ENCODE measurements around the gene YY1AP1. TPM values are rescaled to one million over a fixed set of nuclear protein-coding genes. Genes with fewer than 3 reads are reported as not detected.
A peak's percentile ranks its signal among the peaks of the same experiment; 100 is the strongest.
"Not testable (repeated sequence)": the region's sequence is repeated elsewhere in the genome, so short reads cannot be mapped to it uniquely, and the experiment has no call there.

Gene YY1AP1
- total RNA-seq, 4 donors from 2014 or later, result 84.0 to 198 (median 92.1) TPM

- WGBS, 2 donors (ENCODE audit: low coverage in 1 of 2), result 95% methylated on average over 2 of the region's 2 CpGs; no CpG with 5 or more reads in 1 of the 2 donors
- no peak overlapping the region for H3K4me3 ChIP-seq
- H3K4me1 ChIP-seq, result peaks cover 0 to 10% (median 5%) of the 10 kb centered on the region in 4 donors
- H3K27ac ChIP-seq, result no peak overlapping the region
- no peak for DNase-seq
- TF ChIP-seq POLR2A (IDR thresholded peaks at IDR 0.05) (no peak), CTCF (IDR thresholded peaks at IDR 0.05) (no peak), POLR2AphosphoS5 (IDR thresholded peaks at IDR 0.05) (no peak), EP300 (IDR thresholded peaks at IDR 0.05; ENCODE audit: low read depth) (no peak)
- peaks cover 6 to 10% of the 10 kb centered on the region in 2 donors for H3K9me3 ChIP-seq
- intact Hi-C loops (cut with DNase I; ENCODE audit: low total_unique reads) (no loop called here), in situ Hi-C loops (cut with MboI; ENCODE audit: low pct_ligation_motif_present in 1 of 4, low pct_unique_long_range_greater_than_20kb in 1 of 4, low sequenced_read_pairs in 3 of 4) (no loop called here)
- H3K27me3 ChIP-seq, result no peaks in the 10 kb centered on the region
- no peaks in the 10 kb centered on the region for H3K36me3 ChIP-seq
Observed at GRCh38 chr1:155646307-155646706, 42.3 kb downstream of the YY1AP1 start.

GRCh38 chr1:155645648-155646047, 42.9 kb downstream of the YY1AP1 start:
- Histone ChIP-seq H3K27me3 (no peaks in the 10 kb centered on the region), H3K4me1 (peaks cover 0 to 8% (median 3%) of the 10 kb centered on the region in 4 donors), H3K4me3 (no peak overlapping the region), H3K27ac (peak overlapping the region in 2 of 4 donors; percentile 8 to 22), H3K36me3 (no peaks in the 10 kb centered on the region), H3K9me3 (peaks cover 6 to 10% of the 10 kb centered on the region in 2 donors)
- WGBS, 2 donors (ENCODE audit: low coverage in 1 of 2), result 47 to 80% methylated on average over 3 to 6 of the region's 6 CpGs
- DNase-seq, result no peak
- TF ChIP-seq POLR2A (IDR thresholded peaks at IDR 0.05), result no peak
- no peak for TF ChIP-seq POLR2AphosphoS5 (IDR thresholded peaks at IDR 0.05)
- intact Hi-C loops (cut with DNase I; ENCODE audit: low total_unique reads), result no loop called here
- in situ Hi-C loops (cut with MboI; ENCODE audit: low pct_ligation_motif_present in 1 of 4, low pct_unique_long_range_greater_than_20kb in 1 of 4, low sequenced_read_pairs in 3 of 4), result no loop called here

DNA sequence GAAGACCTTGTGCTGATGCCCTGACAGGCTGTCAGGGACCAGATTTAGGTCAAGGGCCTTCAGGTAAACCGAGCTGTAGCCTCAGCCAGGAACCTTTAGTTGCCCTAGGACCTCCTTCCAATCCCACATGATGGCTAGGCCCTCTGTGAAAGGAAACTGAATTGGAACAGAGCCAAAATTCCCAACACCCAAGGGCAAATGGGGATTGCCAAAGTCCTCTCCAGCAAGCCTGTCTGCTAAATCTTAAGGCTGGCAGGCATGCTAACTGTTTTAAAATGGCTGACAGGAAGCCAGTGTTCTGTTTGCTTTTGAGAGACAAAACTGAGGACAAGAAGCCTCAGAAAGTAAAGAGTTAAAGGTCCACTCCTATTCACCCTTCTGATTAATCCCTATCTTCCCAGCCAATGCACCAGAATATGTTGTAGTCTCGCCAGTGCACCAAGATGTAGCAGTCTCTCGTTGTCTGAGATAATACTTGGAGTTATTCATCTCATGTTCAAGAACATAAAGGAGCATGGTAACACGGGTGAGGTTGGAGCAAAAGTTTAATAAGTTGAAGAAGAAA, 43.5 kb downstream of the YY1AP1 start:
- no peak for TF ChIP-seq EP300 (IDR thresholded peaks at IDR 0.05; ENCODE audit: low read depth)
- TF ChIP-seq POLR2AphosphoS5 (IDR thresholded peaks at IDR 0.05), result no peak
- TF ChIP-seq POLR2A (IDR thresholded peaks at IDR 0.05), result no peak
- no peak for TF ChIP-seq CTCF (IDR thresholded peaks at IDR 0.05)
- intact Hi-C loops (cut with DNase I; ENCODE audit: low total_unique reads) (no loop called here), in situ Hi-C loops (cut with MboI; ENCODE audit: low pct_ligation_motif_present in 1 of 4, low pct_unique_long_range_greater_than_20kb in 1 of 4, low sequenced_read_pairs in 3 of 4) (no loop called here)
- Histone ChIP-seq H3K27ac (peak overlapping the region in 2 of 4 donors; percentile 8 to 22), H3K36me3 (no peaks in the 10 kb centered on the region), H3K27me3 (no peaks in the 10 kb centered on the region), H3K9me3 (peaks cover 6 to 10% of the 10 kb centered on the region in 2 donors), H3K4me1 (peaks cover 0 to 8% (median 2%) of the 10 kb centered on the region in 4 donors), H3K4me3 (no peak overlapping the region)
- DNase-seq, result no peak
- 67 to 79% methylated on average over 3 to 4 of the region's 4 CpGs for WGBS, 2 donors (ENCODE audit: low coverage in 1 of 2)

- intact Hi-C loops (cut with DNase I; ENCODE audit: low total_unique reads), result no loop called here
- Histone ChIP-seq H3K27me3 (no peaks in the 10 kb centered on the region), H3K36me3 (no peaks in the 10 kb centered on the region), H3K4me3 (no peak overlapping the region), H3K9me3 (peaks cover 6 to 10% of the 10 kb centered on the region in 2 donors), H3K4me1 (peaks cover 0 to 8% (median 2%) of the 10 kb centered on the region in 4 donors), H3K27ac (no peak overlapping the region)
- WGBS, 2 donors (ENCODE audit: low coverage in 1 of 2), result 80 to 89% methylated on average over 2 to 3 of the region's 3 CpGs
- in situ Hi-C loops (cut with MboI; ENCODE audit: low pct_ligation_motif_present in 1 of 4, low pct_unique_long_range_greater_than_20kb in 1 of 4, low sequenced_read_pairs in 3 of 4), result no loop called here
- no peak for DNase-seq
- TF ChIP-seq POLR2AphosphoS5 (IDR thresholded peaks at IDR 0.05) (no peak), EP300 (IDR thresholded peaks at IDR 0.05; ENCODE audit: low read depth) (no peak), POLR2A (IDR thresholded peaks at IDR 0.05) (no peak), CTCF (IDR thresholded peaks at IDR 0.05) (no peak)
Observed at GRCh38 chr1:155643230-155643629, 45.3 kb downstream of the YY1AP1 start.

DNA sequence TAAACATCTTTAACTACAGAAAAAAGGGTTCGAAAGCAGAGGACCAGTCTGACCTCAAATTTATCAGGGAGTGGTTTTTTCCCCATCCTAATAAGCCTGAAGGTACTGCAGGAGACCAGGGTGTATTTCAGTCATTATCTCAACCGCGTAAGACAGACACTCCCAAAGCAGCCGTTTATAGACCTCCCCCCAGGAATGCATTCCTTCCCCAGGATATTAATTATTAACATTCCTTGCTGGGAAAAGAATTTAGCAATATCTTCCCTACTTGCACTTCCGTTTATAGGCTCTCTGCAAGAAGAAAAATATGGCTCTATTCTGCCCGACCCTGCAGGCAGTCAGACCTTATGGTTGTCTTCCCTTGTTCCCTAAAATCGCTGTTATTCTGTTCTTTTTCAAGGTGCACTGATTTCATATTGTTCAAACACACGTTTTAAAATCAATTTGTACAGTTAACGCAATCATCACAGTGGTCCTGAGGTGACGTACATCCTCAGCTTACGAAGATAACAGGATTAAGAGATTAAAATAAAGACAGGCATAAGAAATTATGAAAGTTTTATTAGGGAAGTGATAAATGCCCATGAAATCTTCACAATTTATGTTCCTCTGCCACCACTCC, 45.9 kb downstream of the YY1AP1 start:
- in situ Hi-C loops (cut with MboI; ENCODE audit: low pct_ligation_motif_present in 1 of 4, low pct_unique_long_range_greater_than_20kb in 1 of 4, low sequenced_read_pairs in 3 of 4); H3K27ac ChIP-seq; intact Hi-C loops (cut with DNase I; ENCODE audit: low total_unique reads); DNase-seq; H3K4me1 ChIP-seq; H3K4me3 ChIP-seq; H3K36me3 ChIP-seq; H3K27me3 ChIP-seq: not testable (repeated sequence)
- 76 to 83% methylated on average over 11 of the region's 11 CpGs for WGBS, 2 donors (ENCODE audit: low coverage in 1 of 2)
- peaks cover 6 to 10% of the 10 kb centered on the region in 2 donors for H3K9me3 ChIP-seq
